Parathyroid adenoma (tissue), 2 donors: ENCODE results near the gene SCRN3.
"Not testable (repeated sequence)": the region's sequence is repeated elsewhere in the genome, so short reads cannot be mapped to it uniquely, and the experiment has no call there.

Experiments
- H2AFZ ChIP-seq: fragments of 300-600 bp; sonication (generic); one replicate; pipeline ENCODE4 v1.7.0; 2017; ENCODE audit warnings: antibody characterized with exemption, mild to moderate bottlenecking
- H3K27ac ChIP-seq: fragments of 300-600 bp; sonication (generic); one replicate; pipeline ENCODE4 v1.7.0; 2017
- H3K27me3 ChIP-seq: fragments of 300-600 bp; sonication (generic); one replicate; pipeline ENCODE4 v1.7.0; 2017; ENCODE audit warnings: low read length; ENCODE audit not compliant: control insufficient read depth, insufficient read depth
- H3K36me3 ChIP-seq: fragments of 300-600 bp; sonication (generic); one replicate; pipeline ENCODE4 v1.7.0; 2017; ENCODE audit warnings: low read length; ENCODE audit not compliant: control insufficient read depth, insufficient read depth
- H3K4me1 ChIP-seq: fragments of 300-600 bp; sonication (generic); one replicate; pipeline ENCODE4 v1.7.0; 2017; ENCODE audit warnings: control low read depth
- H3K4me2 ChIP-seq: fragments of 300-600 bp; sonication (generic); one replicate; pipeline ENCODE4 v1.7.0; 2017; ENCODE audit warnings: low read length
- H3K4me3 ChIP-seq: fragments of 300-600 bp; sonication (generic); one replicate; pipeline ENCODE4 v1.7.0; 2017; ENCODE audit warnings: low read depth, low read length
- H3K79me2 ChIP-seq: fragments of 300-600 bp; sonication (generic); one replicate; pipeline ENCODE4 v1.7.0; 2017; ENCODE audit warnings: control low read depth
- H3K9ac ChIP-seq: fragments of 300-600 bp; sonication (generic); one replicate; pipeline ENCODE4 v1.7.0; 2017; ENCODE audit warnings: mild to moderate bottlenecking
- H3K9me3 ChIP-seq: fragments of 300-600 bp; sonication (generic); one replicate; pipeline ENCODE4 v1.7.0; 2017; ENCODE audit warnings: low read length; ENCODE audit not compliant: control insufficient read depth
- CTCF ChIP-seq: fragments of 300-600 bp; sonication (generic); IDR thresholded peaks from one replicate; pipeline ENCODE4 v1.7.0; 2017; ENCODE audit warnings: antibody characterized with exemption, mild to moderate bottlenecking
- donor health status: primary hyperparathyroidism.

SCRN3 gene

GRCh38 chr2:174368691-174369090 is 26.8 kb upstream of the SCRN3 start:
- Histone ChIP-seq H3K4me3 (no peak overlapping the region), H3K36me3 (no peaks in the 10 kb centered on the region), H3K79me2 (peaks cover 17% of the 10 kb centered on the region), H2AFZ (no peak overlapping the region), H3K27me3 (no peaks in the 10 kb centered on the region), H3K9ac (no peak overlapping the region), H3K4me2 (no peak overlapping the region), H3K4me1 (no peaks in the 10 kb centered on the region), H3K9me3 (no peaks in the 10 kb centered on the region), H3K27ac (no peak overlapping the region)
- TF ChIP-seq CTCF, result no peak

GRCh38 chr2:174376967-174377366 is 18.6 kb upstream of the SCRN3 start:
- Histone ChIP-seq H3K79me2 (peaks cover 6% of the 10 kb centered on the region), H3K9ac (no peak overlapping the region), H2AFZ (no peak overlapping the region), H3K9me3 (no peaks in the 10 kb centered on the region), H3K4me2 (no peak overlapping the region), H3K4me3 (no peak overlapping the region), H3K4me1 (no peaks in the 10 kb centered on the region), H3K27me3 (no peaks in the 10 kb centered on the region), H3K36me3 (no peaks in the 10 kb centered on the region), H3K27ac (no peak overlapping the region)
- TF ChIP-seq CTCF, result no peak

GRCh38 chr2:174383796-174384195 is 11.7 kb upstream of the SCRN3 start:
- Histone ChIP-seq H3K27ac (no peak overlapping the region), H3K79me2 (peaks cover 16% of the 10 kb centered on the region), H3K9ac (no peak overlapping the region), H2AFZ (no peak overlapping the region), H3K4me1 (no peaks in the 10 kb centered on the region), H3K9me3 (no peaks in the 10 kb centered on the region), H3K4me2 (no peak overlapping the region), H3K36me3 (no peaks in the 10 kb centered on the region), H3K27me3 (no peaks in the 10 kb centered on the region), H3K4me3 (no peak overlapping the region)
- no peak for TF ChIP-seq CTCF

- Histone ChIP-seq H3K4me1 (no peaks in the 10 kb centered on the region), H3K36me3 (no peaks in the 10 kb centered on the region), H3K27me3 (no peaks in the 10 kb centered on the region), H2AFZ (no peak overlapping the region), H3K9me3 (no peaks in the 10 kb centered on the region), H3K9ac (no peak overlapping the region), H3K79me2 (peaks cover 23% of the 10 kb centered on the region), H3K4me2 (no peak overlapping the region), H3K4me3 (no peak overlapping the region), H3K27ac (no peak overlapping the region)
- TF ChIP-seq CTCF, result no peak
Measured at GRCh38 chr2:174385201-174385600, 10.3 kb upstream of the SCRN3 start.

- H3K9me3 ChIP-seq, result not testable (repeated sequence)
Measured at GRCh38 chr2:174388706-174389105, 6.8 kb upstream of the SCRN3 start.

More at GRCh38 chr2:174388706-174389105, 6.8 kb upstream of the SCRN3 start:
- H3K4me2 ChIP-seq, H3K36me3 ChIP-seq, H3K27me3 ChIP-seq, H3K27ac ChIP-seq, H3K9ac ChIP-seq, H2AFZ ChIP-seq, H3K4me1 ChIP-seq, H3K4me3 ChIP-seq: not testable (repeated sequence)
- peaks cover 50% of the 10 kb centered on the region for H3K79me2 ChIP-seq
